ENCODE measurements around the gene PRPH2. TPM values are rescaled to one million over a fixed set of nuclear protein-coding genes. Genes with fewer than 3 reads are reported as not detected.

PRPH2 gene
- total RNA-seq, 2 experiments from 2014 or later = not detected

GRCh38 chr6:42690872-42691271 is 31.5 kb downstream of the PRPH2 start:
- Histone ChIP-seq H3K79me2 (ENCODE audit: insufficient read depth, low read depth, low read length) (no peaks in the 10 kb centered on the region), H3K9me3 (ENCODE audit: low read length) (no peaks in the 10 kb centered on the region), H3K4me1 (ENCODE audit: insufficient read depth, low read length, poor library complexity, severe bottlenecking) (peaks cover 8% of the 10 kb centered on the region), H3K27ac (ENCODE audit: low read depth, low read length, poor library complexity, severe bottlenecking) (no peak overlapping the region), H2AFZ (ENCODE audit: low read length) (no peak overlapping the region), H4K20me1 (ENCODE audit: insufficient read depth, low read length) (no peaks in the 10 kb centered on the region), H3K9me2 (ENCODE audit: insufficient read depth, low read length) (no peaks in the 10 kb centered on the region), H3K36me3 (ENCODE audit: insufficient read depth, low read length) (peaks cover 62% of the 10 kb centered on the region), H3K4me2 (ENCODE audit: low read length) (no peak overlapping the region), H3K4me3 (ENCODE audit: low read depth, low read length, poor library complexity, severe bottlenecking) (no peak overlapping the region)
- ChIA-PET CTCF (ENCODE audit: unreplicated experiment) (no interaction called here), POLR2A (interaction anchor here (1.8 kb wide), 1 partner anchor 10 kb away, joined by 9 read pairs; no protein-coding TSS in a partner anchor)
- intact Hi-C loops (cut with micrococcal nuclease; ENCODE audit: unreplicated experiment) = no loop called here
- no TSS peak for BruUV-seq (replicated peaks)
- TF ChIP-seq EZH2phosphoT487 (IDR thresholded peaks at IDR 0.05; ENCODE audit: borderline replicate concordance, low read depth, low read length) = no peak
- no peak for TF ChIP-seq CTCF (conservative IDR thresholded peaks at IDR 0.05; ENCODE audit: low read length)
- DNase-seq (ENCODE audit: low spot score) = no peak

- CTCF ChIA-PET (ENCODE audit: unreplicated experiment) = no interaction called here
These were observed 32.2 kb downstream of the PRPH2 start for GRCh38 chr6:42690151-42690702.

More at GRCh38 chr6:42690151-42690702, 32.2 kb downstream of the PRPH2 start:
- H3K79me2 ChIP-seq (ENCODE audit: insufficient read depth, low read depth, low read length) = no peaks in the 10 kb centered on the region
- peaks cover 8% of the 10 kb centered on the region for H3K4me1 ChIP-seq (ENCODE audit: insufficient read depth, low read length, poor library complexity, severe bottlenecking)
- H2AFZ ChIP-seq (ENCODE audit: low read length) = no peak overlapping the region
- peaks cover 69% of the 10 kb centered on the region for H3K36me3 ChIP-seq (ENCODE audit: insufficient read depth, low read length)
- TF ChIP-seq CTCF (conservative IDR thresholded peaks at IDR 0.05; ENCODE audit: low read length) (no peak), EZH2phosphoT487 (IDR thresholded peaks at IDR 0.05; ENCODE audit: borderline replicate concordance, low read depth, low read length) (no peak)
- no peaks in the 10 kb centered on the region for H4K20me1 ChIP-seq (ENCODE audit: insufficient read depth, low read length)
- H3K4me3 ChIP-seq (ENCODE audit: low read depth, low read length, poor library complexity, severe bottlenecking) = no peak overlapping the region
- H3K4me2 ChIP-seq (ENCODE audit: low read length) = no peak overlapping the region
- H3K27ac ChIP-seq (ENCODE audit: low read depth, low read length, poor library complexity, severe bottlenecking) = no peak overlapping the region
- POLR2A ChIA-PET = interaction anchor here (0.5 to 1.8 kb wide), 2 partner anchors 11 to 86 kb away, joined by 3 to 9 read pairs; no protein-coding TSS in a partner anchor
- no peaks in the 10 kb centered on the region for H3K9me2 ChIP-seq (ENCODE audit: insufficient read depth, low read length)
- no TSS peak for BruUV-seq (replicated peaks)
- no peak for DNase-seq (ENCODE audit: low spot score)
- no peaks in the 10 kb centered on the region for H3K9me3 ChIP-seq (ENCODE audit: low read length)
- intact Hi-C loops (cut with micrococcal nuclease; ENCODE audit: unreplicated experiment) = no loop called here

Data from OCI-LY7 (cell line).